ENCODE measurements around the gene ADGRF4. TPM values are rescaled to one million over a fixed set of nuclear protein-coding genes. Genes with fewer than 3 reads are reported as not detected.

Gene ADGRF4
- total and polyA plus RNA-seq, 2 of the 8 experiments (the other 6 are each of a cell fraction or from before 2014, with no cell fraction given) = 0.02 TPM; not detected in 1

- no peak overlapping the region for H3K23ac ChIP-seq (ENCODE audit: insufficient read length)
- no peak overlapping the region for H3K14ac ChIP-seq (ENCODE audit: insufficient read length)
- H3K9ac ChIP-seq (replicated peaks in 1 of 4; ENCODE audit: extremely low read depth in 1 of 4, low read depth in 3 of 4, low read length in 3 of 4) = no peak overlapping the region
- H3K27me3 ChIP-seq (replicated peaks in 1 of 4; ENCODE audit: control insufficient read depth in 3 of 4, extremely low read depth in 1 of 4, insufficient read depth in 3 of 4, low read length in 3 of 4) = no peaks in the 10 kb centered on the region
- H2BK15ac ChIP-seq (ENCODE audit: low read length) = no peak overlapping the region
- peaks cover 0 to 7% (median 4%) of the 10 kb centered on the region in 4 experiments; a peak in 2 of 7 replicates for H3K4me1 ChIP-seq (replicated peaks in 1 of 4; ENCODE audit: control insufficient read depth in 3 of 4, insufficient read depth in 4 of 4, low read length in 3 of 4)
- no peak overlapping the region for H3K4me2 ChIP-seq (ENCODE audit: insufficient read depth in 1 of 2, low read depth in 2 of 2, low read length in 2 of 2)
- ChIA-PET POLR2A (ENCODE audit: partially characterized antibody) (no interaction called here), CTCF (ENCODE audit: partially characterized antibody) (no interaction called here)
- no peak overlapping the region for H2BK120ac ChIP-seq (replicated peaks; ENCODE audit: low read depth, low read length)
- no peak overlapping the region for H2BK5ac ChIP-seq (ENCODE audit: low read depth, low read length)
- no peak overlapping the region for H3K4me3 ChIP-seq (ENCODE audit: extremely low read depth in 1 of 4, insufficient read depth in 2 of 4, low read depth in 3 of 4, low read length in 4 of 4)
- H3K36me3 ChIP-seq (ENCODE audit: control insufficient read depth in 2 of 4, insufficient read depth in 4 of 4, low read length in 3 of 4) = no peaks in the 10 kb centered on the region
- H3K79me2 ChIP-seq (ENCODE audit: control insufficient read depth in 1 of 2, insufficient read depth in 2 of 2, low read length in 2 of 2) = no peaks in the 10 kb centered on the region
- no peaks in the 10 kb centered on the region for H3K79me1 ChIP-seq (ENCODE audit: low read depth, low read length)
- no peak overlapping the region for H3K4ac ChIP-seq (replicated peaks; ENCODE audit: insufficient read length, low read depth, low read length)
- H3K56ac ChIP-seq (replicated peaks; ENCODE audit: insufficient read length, low read depth, low read length) = no peak overlapping the region
- H3K9me3 ChIP-seq (ENCODE audit: insufficient read depth in 2 of 2, low read depth in 1 of 2, low read length in 1 of 2) = no peaks in the 10 kb centered on the region
- no peaks in the 10 kb centered on the region for H4K20me1 ChIP-seq (replicated peaks in 1 of 2; ENCODE audit: control insufficient read depth in 1 of 2, insufficient read depth in 2 of 2, low read length in 2 of 2)
- H4K5ac ChIP-seq (ENCODE audit: insufficient read length, low read depth, low read length) = no peak overlapping the region
- no peak overlapping the region for H3K18ac ChIP-seq (ENCODE audit: extremely low read depth, low read length)
- no peak for FAIRE-seq
- H2BK12ac ChIP-seq (ENCODE audit: low read depth, low read length) = no peak overlapping the region
- H3K23me2 ChIP-seq (ENCODE audit: low read depth, low read length) = no peaks in the 10 kb centered on the region
- no peak overlapping the region for H2AFZ ChIP-seq (ENCODE audit: low read length)
- H2AK5ac ChIP-seq (ENCODE audit: low read depth, low read length) = no peak overlapping the region
- no peak for DNase-seq (ENCODE audit: low read depth in 1 of 2, low spot score in 2 of 2)
- no peak overlapping the region for H2BK20ac ChIP-seq (ENCODE audit: low read length)
- H4K8ac ChIP-seq (ENCODE audit: extremely low read depth, insufficient read depth, low read length) = no peak overlapping the region
- 89% methylated on average over 2 of the region's 2 CpGs; no CpG with 5 or more reads in 1 of the 2 experiments for WGBS, 2 experiments (ENCODE audit: extremely low coverage in 1 of 2, insufficient coverage in 1 of 2, insufficient read length in 1 of 2, insufficient replicate concordance in 2 of 2, low coverage in 1 of 2, low lambda C conversion rate in 2 of 2, missing lambda C conversion rate in 1 of 2)
- TF ChIP-seq, protein P1, sequence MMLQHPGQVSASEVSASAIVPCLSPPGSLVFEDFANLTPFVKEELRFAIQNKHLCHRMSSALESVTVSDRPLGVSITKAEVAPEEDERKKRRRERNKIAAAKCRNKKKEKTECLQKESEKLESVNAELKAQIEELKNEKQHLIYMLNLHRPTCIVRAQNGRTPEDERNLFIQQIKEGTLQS (IDR thresholded peaks at IDR 0.05; ENCODE audit: insufficient read depth, low read depth, low read length) = no peak
- no peak for TF ChIP-seq SRF (IDR thresholded peaks at IDR 0.05; ENCODE audit: low read depth, low read length)
- TF ChIP-seq RBBP5 (IDR thresholded peaks at IDR 0.05; ENCODE audit: borderline replicate concordance, low read depth, low read length) = no peak
- TF ChIP-seq KDM4A (IDR thresholded peaks at IDR 0.05; ENCODE audit: low read depth, low read length, severe bottlenecking) = no peak
- no peak for TF ChIP-seq SP2 (IDR thresholded peaks at IDR 0.05; ENCODE audit: low read length)
- no peak for TF ChIP-seq TCF12 (IDR thresholded peaks at IDR 0.05; ENCODE audit: low read depth, low read length)
- no peak for TF ChIP-seq SUZ12 (IDR thresholded peaks at IDR 0.05; ENCODE audit: low read length)
- TF ChIP-seq NRF1 (IDR thresholded peaks at IDR 0.05; ENCODE audit: low read depth, low read length) = no peak
- no peak for TF ChIP-seq BRCA1 (IDR thresholded peaks at IDR 0.05; ENCODE audit: low read depth, low read length)
- TF ChIP-seq BACH1 (IDR thresholded peaks at IDR 0.05; ENCODE audit: low read length) = no peak
- TF ChIP-seq CBX5 (IDR thresholded peaks at IDR 0.05; ENCODE audit: low read depth, low read length) = no peak
- TF ChIP-seq GTF2F1 (IDR thresholded peaks at IDR 0.05; ENCODE audit: borderline replicate concordance, low read depth, low read length) = no peak
- no peak for TF ChIP-seq PHF8 (conservative IDR thresholded peaks at IDR 0.05; ENCODE audit: low read depth, low read length)
- H4K91ac ChIP-seq (replicated peaks; ENCODE audit: insufficient read length, low read length) = no peak overlapping the region
- no peak overlapping the region for H3K27ac ChIP-seq (ENCODE audit: low read depth, low read length)
Measured at GRCh38 chr6:47697925-47698324, 455 bp upstream of the ADGRF4 start.

Data from H1 (cell line).